ENCODE results near the gene OTULIN.

The OTULIN gene

GRCh38 chr5:14674983-14675854 lies 10.7 kb downstream of the OTULIN start:
- no peak for TF ChIP-seq CTCF (IDR thresholded peaks at IDR 0.05)
- H3K9me3 Mint-ChIP-seq, result no peaks in the 10 kb centered on the region
- no peaks in the 10 kb centered on the region for H3K27me3 Mint-ChIP-seq (ENCODE audit: low read depth, poor library complexity)
- no peak overlapping the region for H3K4me3 Mint-ChIP-seq
- peaks cover 31% of the 10 kb centered on the region for H3K36me3 Mint-ChIP-seq (ENCODE audit: low read depth)
- H3K27ac Mint-ChIP-seq, result peak overlapping the region; percentile 83
- no peak for DNase-seq
- H3K4me1 Mint-ChIP-seq, result peaks cover 61% of the 10 kb centered on the region

DNA sequence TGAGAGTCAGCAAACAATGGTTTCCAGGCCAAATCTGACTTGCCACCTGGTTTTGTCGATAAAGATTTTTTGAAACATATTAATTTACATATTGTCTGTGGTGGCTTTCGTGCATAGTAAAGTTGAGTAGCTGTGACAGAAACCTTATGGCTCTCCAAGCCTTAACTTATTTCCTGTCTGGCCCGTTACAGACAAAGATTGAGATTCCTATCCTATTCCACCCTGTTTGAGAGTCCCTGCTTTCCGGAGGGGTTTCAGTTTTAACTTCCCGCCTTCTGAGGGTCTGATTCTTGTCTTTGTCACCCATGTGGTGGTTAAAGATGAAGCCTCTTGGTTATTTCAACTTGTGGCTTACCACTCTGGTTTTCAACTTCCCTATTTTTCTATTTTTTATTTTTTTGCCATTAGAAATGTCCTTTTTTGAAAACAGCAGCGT lies 11.4 kb downstream of the OTULIN start:
- Mint-ChIP-seq H3K4me1 (peaks cover 61% of the 10 kb centered on the region), H3K9me3 (no peaks in the 10 kb centered on the region), H3K27ac (peak overlapping the region; percentile 83), H3K27me3 (ENCODE audit: low read depth, poor library complexity) (no peaks in the 10 kb centered on the region), H3K4me3 (peak overlapping the region; percentile 8), H3K36me3 (ENCODE audit: low read depth) (peaks cover 34% of the 10 kb centered on the region)
- no peak for DNase-seq
- no peak for TF ChIP-seq CTCF (IDR thresholded peaks at IDR 0.05)

DNA sequence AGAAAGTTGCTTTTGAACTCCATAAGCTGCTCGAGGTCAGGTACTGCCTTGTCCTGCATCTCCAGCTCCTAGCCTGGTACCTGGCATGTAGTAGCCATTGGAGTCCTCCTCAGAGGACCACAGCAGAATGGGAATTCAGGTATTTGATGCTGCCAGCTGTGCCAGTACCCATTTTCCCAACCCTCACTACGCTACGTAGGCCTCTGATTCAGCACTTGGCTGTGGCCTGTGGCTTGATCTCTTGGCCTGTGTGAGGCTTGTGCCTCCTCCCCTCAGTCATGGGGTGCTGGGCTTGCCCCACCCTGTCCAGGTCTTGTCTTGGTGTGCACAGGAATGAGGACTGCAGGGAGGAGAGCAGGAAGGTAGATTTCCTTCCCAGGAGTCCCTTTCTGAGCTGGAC lies 11.8 kb downstream of the OTULIN start:
- peak overlapping the region; percentile 8 for H3K4me3 Mint-ChIP-seq
- TF ChIP-seq CTCF (IDR thresholded peaks at IDR 0.05), result no peak
- H3K9me3 Mint-ChIP-seq, result no peaks in the 10 kb centered on the region
- DNase-seq, result no peak
- peaks cover 39% of the 10 kb centered on the region for H3K36me3 Mint-ChIP-seq (ENCODE audit: low read depth)
- H3K27ac Mint-ChIP-seq, result peak overlapping the region; percentile 83
- H3K4me1 Mint-ChIP-seq, result peaks cover 57% of the 10 kb centered on the region
- H3K27me3 Mint-ChIP-seq (ENCODE audit: low read depth, poor library complexity), result no peaks in the 10 kb centered on the region

DNA sequence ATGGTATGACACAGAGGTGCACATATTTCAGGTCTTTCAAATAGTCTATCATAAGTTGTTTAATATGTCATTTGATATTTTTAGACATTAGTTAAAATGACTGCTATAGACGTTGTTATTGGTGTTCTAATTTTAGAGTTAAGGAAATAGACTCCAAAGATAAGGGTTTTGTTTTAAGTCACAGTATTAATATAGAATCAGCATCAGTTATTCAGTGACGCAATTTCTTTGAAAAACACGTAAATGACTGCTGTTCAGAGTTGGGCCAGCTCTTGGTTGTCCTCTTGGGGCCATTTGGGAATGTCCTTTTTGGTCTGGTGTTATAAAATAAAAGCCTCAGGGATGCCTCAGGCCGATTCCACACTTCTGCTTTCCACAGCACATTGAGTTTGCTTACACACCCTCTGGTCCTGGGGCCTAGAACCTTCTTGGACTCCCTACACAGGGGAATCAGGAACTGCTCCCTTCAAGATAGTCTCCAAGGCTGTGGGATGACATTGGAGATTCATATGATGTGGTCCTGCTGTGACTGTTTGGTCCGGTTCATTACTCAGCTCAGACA lies 14.3 kb downstream of the OTULIN start:
- no peak for TF ChIP-seq CTCF (IDR thresholded peaks at IDR 0.05)
- no peaks in the 10 kb centered on the region for H3K9me3 Mint-ChIP-seq
- DNase-seq, result no peak
- peak overlapping the region; percentile 54 for H3K27ac Mint-ChIP-seq
- peaks cover 49% of the 10 kb centered on the region for H3K36me3 Mint-ChIP-seq (ENCODE audit: low read depth)
- H3K4me1 Mint-ChIP-seq, result peaks cover 33% of the 10 kb centered on the region
- no peaks in the 10 kb centered on the region for H3K27me3 Mint-ChIP-seq (ENCODE audit: low read depth, poor library complexity)
- H3K4me3 Mint-ChIP-seq, result no peak overlapping the region

DNA sequence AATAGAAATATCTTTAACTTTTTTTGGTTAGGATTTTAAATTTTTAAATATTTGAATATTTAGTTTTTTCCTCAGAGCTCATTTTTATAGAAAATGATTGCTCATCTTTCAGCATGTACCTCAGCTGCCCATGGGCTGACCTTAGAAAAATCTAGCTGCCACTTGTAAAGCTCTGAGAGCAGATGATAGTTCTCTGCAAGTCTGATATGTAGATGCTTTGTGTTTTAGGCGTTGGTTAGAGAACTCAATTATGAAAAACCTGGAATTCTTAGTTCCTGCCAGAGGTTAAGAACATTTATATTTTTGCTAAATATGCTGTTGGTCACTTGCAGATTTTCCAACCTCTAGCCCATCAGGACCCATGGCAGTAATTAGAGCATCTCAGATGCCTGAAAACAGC lies 15.1 kb downstream of the OTULIN start:
- Mint-ChIP-seq H3K9me3 (no peaks in the 10 kb centered on the region), H3K27me3 (ENCODE audit: low read depth, poor library complexity) (no peaks in the 10 kb centered on the region), H3K36me3 (ENCODE audit: low read depth) (peaks cover 47% of the 10 kb centered on the region), H3K4me1 (peaks cover 26% of the 10 kb centered on the region), H3K27ac (no peak overlapping the region), H3K4me3 (no peak overlapping the region)
- TF ChIP-seq CTCF (IDR thresholded peaks at IDR 0.05), result no peak
- DNase-seq, result no peak

All from nephron progenitor cell (in vitro differentiated cells).